DND-41 (cell line): ENCODE results near the gene TSC22D1.

Experiments used
- CTCF ChIP-seq: IDR thresholded peaks from 2 replicates; pipeline ENCODE4 v1.5.1; 2012; ENCODE audit warnings: borderline replicate concordance, low read length, moderate library complexity, mild to moderate bottlenecking; ENCODE audit not compliant: poor library complexity, severe bottlenecking; ENCODE audit errors: extremely low read depth
- EZH2 ChIP-seq: IDR thresholded peaks from 3 replicates; pipeline ENCODE4 v1.6.1; 2012; ENCODE audit warnings: borderline replicate concordance, low read depth, mild to moderate bottlenecking, moderate library complexity, low read length, inconsistent platforms; ENCODE audit not compliant: severe bottlenecking

GRCh38 chr13:44573071-44573470 lies 3.1 kb downstream of the TSC22D1 start:
- TF ChIP-seq CTCF (no peak), EZH2 (no peak)
